GM13976 (cell line): Measurements from ENCODE around the gene PGAM2.
"Not testable (repeated sequence)": the region's sequence is repeated elsewhere in the genome, so short reads cannot be mapped to it uniquely, and the experiment has no call there.

Experiments
- DNase-seq: peaks from one replicate; pipeline ENCODE4 v3.0.0; 2012; ENCODE audit warnings: low spot score
- in situ Hi-C: fragments of 300-500 bp; cut with MboI; formaldehyde crosslinking; loops from one replicate; pipeline ENCODE4 v1.12.0; 2022; ENCODE audit warnings: low sequenced_read_pairs, mixed read lengths, inconsistent platforms; ENCODE audit not compliant: unreplicated experiment
- TF ChIP-seq, protein P1 (sequence below): IDR thresholded peaks from 2 replicates; pipeline ENCODE4 v1.5.1; 2012; ENCODE audit warnings: borderline replicate concordance, mild to moderate bottlenecking; ENCODE audit not compliant: insufficient read depth; ENCODE audit errors: extremely low read depth, missing control alignments, control extremely low read depth

PGAM2 gene

DNA sequence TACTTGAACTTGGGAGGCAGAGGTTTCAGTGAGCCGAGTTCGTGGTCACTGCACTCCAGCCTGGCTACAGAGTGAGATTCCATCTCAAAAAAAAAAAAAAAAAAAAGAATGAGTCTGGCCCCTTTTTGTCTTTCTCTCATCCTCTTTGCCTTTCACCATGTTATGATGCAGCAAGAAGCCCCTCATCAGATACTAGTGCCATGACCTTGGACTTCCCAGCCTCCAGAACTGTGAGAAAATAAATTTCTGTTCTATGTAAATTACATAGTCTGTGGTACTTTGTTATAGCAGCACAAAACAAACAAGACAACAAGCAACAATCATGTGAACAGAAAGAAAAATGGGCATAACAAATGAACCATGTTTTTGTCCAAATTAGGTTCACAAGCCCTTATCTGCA lies 23.1 kb downstream of the PGAM2 start:
- no peak for DNase-seq
- TF ChIP-seq, protein P1, sequence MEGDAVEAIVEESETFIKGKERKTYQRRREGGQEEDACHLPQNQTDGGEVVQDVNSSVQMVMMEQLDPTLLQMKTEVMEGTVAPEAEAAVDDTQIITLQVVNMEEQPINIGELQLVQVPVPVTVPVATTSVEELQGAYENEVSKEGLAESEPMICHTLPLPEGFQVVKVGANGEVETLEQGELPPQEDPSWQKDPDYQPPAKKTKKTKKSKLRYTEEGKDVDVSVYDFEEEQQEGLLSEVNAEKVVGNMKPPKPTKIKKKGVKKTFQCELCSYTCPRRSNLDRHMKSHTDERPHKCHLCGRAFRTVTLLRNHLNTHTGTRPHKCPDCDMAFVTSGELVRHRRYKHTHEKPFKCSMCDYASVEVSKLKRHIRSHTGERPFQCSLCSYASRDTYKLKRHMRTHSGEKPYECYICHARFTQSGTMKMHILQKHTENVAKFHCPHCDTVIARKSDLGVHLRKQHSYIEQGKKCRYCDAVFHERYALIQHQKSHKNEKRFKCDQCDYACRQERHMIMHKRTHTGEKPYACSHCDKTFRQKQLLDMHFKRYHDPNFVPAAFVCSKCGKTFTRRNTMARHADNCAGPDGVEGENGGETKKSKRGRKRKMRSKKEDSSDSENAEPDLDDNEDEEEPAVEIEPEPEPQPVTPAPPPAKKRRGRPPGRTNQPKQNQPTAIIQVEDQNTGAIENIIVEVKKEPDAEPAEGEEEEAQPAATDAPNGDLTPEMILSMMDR: no peak
- in situ Hi-C loops: no loop called here

DNA sequence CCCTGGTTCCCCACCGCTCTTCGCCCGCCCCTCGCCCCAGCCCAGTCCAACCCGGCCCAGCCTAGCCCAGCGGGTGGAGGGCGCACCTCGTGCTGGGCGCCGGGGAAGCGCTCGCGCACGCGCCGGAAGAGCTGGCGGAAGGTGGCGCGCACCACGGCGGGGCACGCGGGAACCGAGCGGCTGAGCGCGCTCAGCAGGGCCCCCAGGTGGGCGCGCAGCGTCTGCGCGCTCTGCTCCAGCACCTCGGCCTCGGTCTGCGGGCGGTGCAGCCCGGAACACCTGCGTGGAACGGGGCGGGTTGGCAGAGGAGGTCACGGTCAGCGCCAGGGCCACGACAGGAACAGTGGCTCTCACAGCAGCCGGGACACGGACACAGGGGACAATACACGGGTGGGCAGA lies 24.9 kb downstream of the PGAM2 start:
- TF ChIP-seq, protein P1: peak; percentile 45
- DNase-seq, in situ Hi-C loops: not testable (repeated sequence)

DNA sequence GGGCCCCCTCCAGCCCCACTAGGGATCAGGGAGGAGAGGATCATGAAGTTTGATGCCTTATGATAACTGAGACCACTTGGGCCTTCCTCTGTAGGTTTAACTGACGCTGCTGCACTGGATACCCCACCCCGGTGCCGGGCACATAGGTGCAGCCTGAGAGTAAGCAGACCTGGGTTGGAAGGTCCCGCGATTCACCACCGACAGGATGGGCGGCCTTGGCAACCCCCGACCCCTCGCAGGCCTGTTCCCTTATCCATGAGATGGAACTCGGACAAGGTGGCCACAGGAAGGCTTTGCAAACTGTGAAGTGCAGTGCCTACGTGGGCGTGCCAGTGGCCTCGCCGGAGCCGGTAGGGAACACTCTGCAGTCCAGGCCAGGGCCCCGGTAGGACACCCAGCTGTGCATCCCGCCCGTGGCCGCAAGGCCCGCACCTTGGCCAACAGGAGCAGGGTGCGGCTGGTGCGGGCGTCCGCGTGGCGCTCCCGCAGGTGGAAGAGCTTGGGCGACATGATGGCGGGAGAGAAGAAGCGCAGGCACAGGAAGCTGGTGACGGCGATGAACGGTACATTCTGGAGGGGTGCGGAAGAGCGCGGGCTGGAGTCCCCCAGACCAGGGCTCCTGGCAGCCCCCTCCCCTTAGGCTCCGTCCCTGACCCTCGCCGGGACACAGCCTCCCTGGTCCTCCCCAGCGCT lies 25.4 kb downstream of the PGAM2 start:
- DNase-seq, in situ Hi-C loops: not testable (repeated sequence)

DNA sequence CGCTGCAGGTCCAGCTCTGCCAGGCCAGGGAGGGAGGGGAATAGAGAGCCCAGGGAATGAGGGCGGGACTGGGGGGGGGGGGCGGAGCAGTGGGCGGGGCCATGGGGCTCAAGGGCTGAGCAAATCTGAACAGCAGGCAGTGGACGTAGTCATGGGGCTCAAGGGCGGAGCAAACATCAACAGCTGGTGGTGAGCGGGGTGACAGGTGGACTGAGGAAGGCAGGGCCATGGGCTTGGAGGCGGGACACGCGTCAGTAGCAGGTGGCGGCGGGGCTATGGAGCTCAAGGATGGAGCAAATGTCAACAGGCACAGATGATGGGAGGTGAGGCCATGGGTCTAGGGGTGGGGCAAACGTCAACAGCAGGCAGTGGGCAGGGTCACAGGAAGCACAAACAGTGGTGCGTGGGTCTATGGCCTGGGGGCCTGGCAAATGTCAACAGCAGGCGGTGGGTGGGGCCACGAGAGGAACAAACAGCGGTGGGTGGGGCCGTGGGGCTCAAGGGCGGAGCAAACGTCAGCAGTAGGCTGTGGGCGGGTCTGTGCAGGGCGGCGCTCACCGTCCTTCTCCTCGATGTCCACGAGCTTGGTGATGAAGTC lies 26.3 kb downstream of the PGAM2 start:
- in situ Hi-C loops: not testable (repeated sequence)
- peak; percentile 70 for DNase-seq

DNA sequence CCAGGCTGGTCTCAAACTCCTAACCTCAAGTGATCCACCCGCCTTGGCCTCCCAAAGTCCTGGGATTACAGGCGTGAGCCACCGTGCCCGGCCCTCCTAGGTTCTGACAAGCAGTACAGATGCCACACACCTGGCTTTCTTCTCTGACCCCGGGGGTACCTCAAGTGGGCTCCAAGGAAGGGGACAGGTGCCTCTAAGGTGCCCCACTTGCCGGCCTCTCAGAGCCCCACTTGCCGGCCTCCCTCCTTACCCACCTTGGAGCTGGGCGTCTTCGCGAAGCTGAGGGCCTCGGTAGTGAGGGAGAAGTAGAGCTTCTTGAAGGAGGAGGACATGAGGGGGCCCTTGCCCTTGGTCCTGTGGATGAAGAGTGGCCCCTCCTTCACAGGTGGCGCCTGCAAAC lies 26.8 kb downstream of the PGAM2 start:
- in situ Hi-C loops, DNase-seq: not testable (repeated sequence)

DNA sequence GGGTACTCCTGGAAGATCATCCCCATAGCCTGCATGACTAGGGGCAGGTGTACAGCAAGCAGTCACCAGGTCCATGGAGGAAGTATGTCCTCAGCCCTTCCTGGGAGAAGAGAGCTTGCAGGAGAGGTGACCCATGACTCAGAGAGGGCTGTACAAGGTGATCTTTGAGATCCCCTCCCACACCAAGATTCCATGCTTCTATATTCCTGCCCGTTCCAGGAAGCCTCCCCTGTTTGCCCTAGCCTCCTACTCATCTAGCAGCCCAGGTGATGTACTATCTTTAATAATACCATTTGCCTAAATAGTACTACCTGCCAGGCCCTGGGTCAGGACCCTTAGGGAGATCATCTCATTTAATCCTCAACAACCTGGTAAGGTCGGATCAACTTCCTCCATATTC lies 27.4 kb downstream of the PGAM2 start:
- DNase-seq, in situ Hi-C loops: not testable (repeated sequence)

DNA sequence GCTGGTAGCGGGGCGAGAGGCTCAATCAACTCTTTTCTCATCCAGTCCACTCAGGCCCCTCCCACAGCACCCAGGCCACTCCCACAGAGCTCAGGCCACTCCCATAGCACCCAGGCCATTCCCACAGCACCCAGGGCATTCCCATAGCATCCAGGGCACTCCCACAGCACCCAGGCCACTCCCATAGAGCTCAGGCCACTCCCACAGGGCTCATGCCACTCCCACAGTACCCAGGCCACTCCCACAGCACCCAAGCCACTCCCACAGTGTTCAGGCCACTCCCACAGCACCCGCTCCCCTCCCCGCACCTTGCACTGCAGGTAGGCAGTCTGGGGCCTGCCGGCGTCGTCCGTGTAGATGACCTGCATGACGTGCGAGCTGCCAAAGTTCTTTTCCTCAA lies 29.0 kb downstream of the PGAM2 start:
- DNase-seq, in situ Hi-C loops: not testable (repeated sequence)

DNA sequence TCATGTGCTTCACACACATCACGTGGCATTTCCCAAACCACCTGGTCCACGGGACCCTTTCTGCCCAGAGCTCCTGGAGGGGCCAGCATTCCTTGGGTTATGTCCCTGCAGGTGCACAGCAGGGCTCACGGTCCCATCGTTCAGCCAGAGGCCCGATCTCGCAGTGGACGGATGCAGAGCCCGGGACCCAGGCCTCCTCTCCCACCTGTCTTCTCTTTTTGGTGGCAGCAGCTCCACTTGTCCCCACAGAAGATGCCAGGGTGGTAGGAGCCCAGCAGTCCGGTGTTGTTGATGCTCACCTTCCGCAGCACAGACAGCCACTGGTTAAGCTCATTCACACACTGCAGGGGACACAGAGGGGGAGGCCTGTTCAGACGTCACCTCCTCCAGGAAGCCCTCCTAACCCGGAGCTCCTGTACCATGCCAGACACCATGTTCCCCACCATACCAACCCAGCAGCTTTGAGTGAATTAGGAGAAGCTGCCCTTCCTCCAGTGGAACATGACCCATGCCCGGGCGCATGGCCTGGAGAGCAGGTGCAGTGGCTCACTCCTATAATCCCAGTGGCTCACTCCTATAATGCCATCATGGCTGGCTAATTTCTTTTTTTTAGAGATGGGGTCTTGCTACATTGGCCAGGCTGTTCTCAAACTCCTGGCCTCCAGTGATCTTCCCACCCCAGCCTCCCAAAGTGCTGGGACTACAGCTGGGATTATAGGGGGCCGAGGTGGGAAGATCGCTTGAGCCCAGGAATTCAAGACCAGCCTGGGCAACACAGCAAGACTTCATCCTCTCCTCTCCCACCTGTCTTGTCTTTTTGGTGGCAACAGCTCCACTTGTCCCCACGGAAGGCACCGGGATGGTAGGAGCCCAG lies 31.2 kb downstream of the PGAM2 start:
- in situ Hi-C loops, DNase-seq: not testable (repeated sequence)

DNA sequence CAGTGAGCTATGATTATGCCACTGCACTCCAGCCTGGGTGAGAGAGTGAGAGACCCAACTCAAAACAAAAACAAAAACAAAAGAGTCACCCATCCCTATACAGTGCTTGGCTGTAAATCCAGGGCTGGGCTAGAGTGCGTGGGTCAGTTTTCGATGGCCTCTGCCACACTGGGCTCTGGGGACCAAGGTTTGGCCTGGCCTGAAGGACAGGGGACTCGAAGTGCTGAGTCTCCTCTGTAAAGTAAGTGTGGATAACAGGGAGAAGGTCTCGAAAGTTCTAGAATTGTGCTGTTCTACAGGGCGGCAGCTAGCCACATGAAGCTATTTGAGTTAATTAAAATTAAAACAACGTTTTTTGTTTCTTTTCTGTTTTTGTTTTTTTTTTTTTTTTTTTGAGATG lies 33.3 kb downstream of the PGAM2 start:
- in situ Hi-C loops: not testable (repeated sequence)

DNA sequence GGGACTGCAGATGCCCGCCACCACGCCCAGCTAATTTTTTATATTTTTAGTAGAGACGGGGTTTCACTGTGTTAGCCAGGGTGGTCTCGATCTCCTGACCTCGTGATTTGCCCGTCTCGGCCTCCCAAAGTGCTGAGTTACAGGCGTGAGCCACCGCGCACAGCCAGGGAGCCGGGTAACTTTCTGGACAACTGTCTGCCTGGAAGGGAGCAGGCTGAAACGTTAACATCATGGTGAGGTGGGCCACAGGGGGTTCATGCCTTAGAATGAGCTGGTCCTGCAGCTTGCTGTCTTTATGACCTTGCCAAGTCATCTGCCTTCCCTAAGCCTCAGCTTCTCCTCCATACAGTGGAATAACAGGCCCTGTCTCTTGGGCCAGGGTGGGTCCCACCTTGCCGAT lies 34.0 kb downstream of the PGAM2 start:
- DNase-seq, in situ Hi-C loops: not testable (repeated sequence)

More for the DNA sequence above, 33.3 kb downstream of the PGAM2 start:
- not testable (repeated sequence) for DNase-seq

DNA sequence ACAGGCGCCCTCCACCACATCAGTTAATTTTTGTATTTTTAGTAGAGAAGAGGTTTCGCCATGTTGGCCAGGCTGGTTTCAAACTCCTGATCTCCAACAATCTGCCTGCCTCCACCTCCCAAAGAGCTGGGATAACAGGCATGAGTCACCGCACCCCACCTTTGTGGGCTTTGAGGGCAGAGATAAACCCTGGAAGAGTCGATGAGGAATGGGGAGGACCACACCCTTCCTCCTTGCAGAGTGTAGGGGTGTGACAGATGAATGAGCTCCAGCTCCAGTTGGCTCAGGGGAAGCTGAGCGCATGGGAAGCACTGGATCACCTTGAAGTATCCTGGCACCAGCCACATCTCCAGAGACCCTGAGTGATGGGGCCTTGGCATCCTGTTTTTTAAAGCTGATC lies 35.3 kb downstream of the PGAM2 start:
- DNase-seq, in situ Hi-C loops: not testable (repeated sequence)

DNA sequence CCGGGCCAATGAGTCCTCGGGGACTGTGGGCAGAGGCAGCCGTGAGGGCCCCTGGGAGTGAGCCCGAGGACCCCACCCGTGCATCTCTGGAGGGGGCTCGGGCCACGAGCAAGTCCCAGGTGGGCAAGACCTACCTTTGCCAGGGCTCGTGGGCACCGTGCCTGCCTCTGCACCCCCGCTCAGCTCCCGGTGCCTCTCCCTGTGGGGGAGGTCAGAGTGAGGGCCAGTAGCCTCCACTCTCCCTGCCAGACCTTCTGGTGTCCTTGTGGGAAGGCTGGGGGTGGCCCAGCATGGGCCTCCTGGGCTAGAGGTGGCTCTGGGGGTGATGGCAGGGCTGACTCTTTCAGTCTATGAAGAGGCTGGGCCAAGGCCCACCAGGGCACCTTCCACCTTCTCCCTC lies 35.9 kb downstream of the PGAM2 start:
- in situ Hi-C loops, DNase-seq: not testable (repeated sequence)

DNA sequence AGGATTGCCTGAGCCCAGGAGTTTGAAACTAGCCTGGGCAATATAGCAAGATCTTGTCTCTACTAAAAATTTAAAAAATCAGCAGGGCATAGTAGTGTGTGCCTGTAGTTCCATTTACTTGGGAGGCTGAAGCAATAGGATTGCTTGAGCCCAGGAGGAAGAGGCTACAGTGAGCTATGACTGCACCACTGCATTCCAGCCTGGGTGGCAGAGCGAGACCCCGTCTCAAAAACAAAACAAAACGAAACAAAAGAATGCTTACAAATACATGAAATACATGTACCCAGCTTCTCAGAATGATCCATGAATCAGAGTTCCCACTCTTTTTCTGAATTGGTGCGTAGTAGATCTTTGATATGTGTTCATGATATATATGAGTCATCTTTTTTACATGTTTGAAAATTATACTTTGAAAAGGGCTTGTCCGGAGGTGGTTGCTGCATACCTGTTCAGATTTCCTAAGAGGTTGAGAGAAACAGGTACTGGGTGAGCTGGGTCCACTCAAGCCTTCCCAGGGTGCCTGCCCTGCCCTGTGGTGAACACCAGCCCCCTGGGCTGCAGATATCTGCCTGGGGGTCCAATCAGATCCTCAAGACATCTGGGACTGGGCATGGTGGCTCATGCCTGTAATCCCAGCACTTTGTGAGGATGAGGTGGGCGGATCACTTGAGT lies 42.4 kb downstream of the PGAM2 start:
- DNase-seq, in situ Hi-C loops: not testable (repeated sequence)

DNA sequence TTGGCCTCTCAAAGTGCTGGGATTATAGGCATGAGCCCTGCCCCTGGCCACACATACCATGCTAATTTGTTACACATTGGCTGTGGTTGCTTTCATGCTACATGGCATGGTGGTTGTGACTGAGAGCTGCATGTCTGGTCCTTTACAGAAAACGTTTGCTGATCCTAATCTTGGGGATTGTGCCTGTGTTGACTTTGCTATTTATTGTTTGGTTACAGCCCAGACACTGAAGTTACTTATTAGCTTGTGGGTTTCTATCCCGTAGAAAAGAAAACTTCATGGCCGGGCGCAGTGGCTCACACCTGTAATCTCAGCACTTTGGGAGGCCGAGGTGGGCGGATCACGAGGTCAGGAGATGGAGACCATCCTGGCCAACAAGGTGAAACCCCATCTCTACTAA lies 43.3 kb downstream of the PGAM2 start:
- DNase-seq, in situ Hi-C loops: not testable (repeated sequence)

DNA sequence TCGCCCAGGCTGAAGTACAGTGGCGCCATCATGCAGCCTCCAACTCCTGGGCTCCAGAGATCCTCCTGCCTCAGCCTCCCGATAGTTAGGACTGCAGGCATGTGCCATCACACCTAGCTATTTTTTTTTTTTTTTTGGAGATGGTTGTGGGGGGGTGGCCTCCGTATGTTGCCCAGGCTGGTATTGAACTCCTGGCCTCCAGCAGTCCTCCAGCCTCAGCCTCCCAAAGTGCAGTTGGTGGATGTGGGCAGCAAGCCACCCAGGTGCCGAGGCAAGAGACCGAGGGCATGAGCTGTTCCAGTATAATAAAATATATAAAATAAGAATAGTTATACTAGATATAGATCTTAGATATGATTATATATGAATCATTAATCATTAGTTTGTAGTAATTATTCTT lies 45.5 kb downstream of the PGAM2 start:
- DNase-seq, in situ Hi-C loops: not testable (repeated sequence)
